Fibroblast of lung (primary cell): ENCODE measurements around the gene ERI2. TPM values are rescaled to one million over a fixed set of nuclear protein-coding genes. Genes with fewer than 3 reads are reported as not detected.

ENCODE experiments used
- DNase-seq, 2 donors: peaks; one replicate each; pipeline versions ENCODE4 v3.0.0 to v3.0.0-alpha.2; 2010; ENCODE audit warnings: low read depth in 2 of 2
- H2AFZ ChIP-seq: 2 replicates; pipeline ENCODE4 v1.5.1; 2012; ENCODE audit warnings: low read length, control low read depth, inconsistent platforms
- H3K27ac ChIP-seq: 2 replicates; pipeline ENCODE4 v1.5.1; 2011; ENCODE audit warnings: low read length, control low read depth; ENCODE audit not compliant: insufficient read depth
- H3K27me3 ChIP-seq: 2 replicates; pipeline ENCODE4 v1.5.1; 2011; ENCODE audit warnings: mild to moderate bottlenecking, low read length; ENCODE audit not compliant: control insufficient read depth, insufficient read depth
- H3K36me3 ChIP-seq: 2 replicates; pipeline ENCODE4 v1.5.1; 2011; ENCODE audit warnings: low read length; ENCODE audit not compliant: control insufficient read depth, insufficient read depth
- H3K4me1 ChIP-seq: 2 replicates; pipeline ENCODE4 v1.5.1; 2011; ENCODE audit warnings: low read length; ENCODE audit not compliant: control insufficient read depth, insufficient read depth; ENCODE audit errors: extremely low read depth
- H3K4me2 ChIP-seq: 2 replicates; pipeline ENCODE4 v1.5.1; 2011; ENCODE audit warnings: low read length, control low read depth; ENCODE audit not compliant: insufficient read depth; ENCODE audit errors: extremely low read depth
- H3K4me3 ChIP-seq, 4 experiments: fragments of 200-600 bp in 1 of 4; sonication (generic) in 1 of 4; replicated peaks in 1 of 4; 2 replicates each; pipeline ENCODE4 v1.5.1; 2011 to 2016; ENCODE audit warnings: low read length in 4 of 4, low read depth in 3 of 4, mild to moderate bottlenecking in 3 of 4, control low read depth in 2 of 4, inconsistent platforms in 1 of 4, mixed read lengths in 1 of 4; ENCODE audit not compliant: insufficient read depth in 1 of 4; ENCODE audit errors: control extremely low read depth in 1 of 4
- H3K79me2 ChIP-seq: 2 replicates; pipeline ENCODE4 v1.5.1; 2012; ENCODE audit warnings: mild to moderate bottlenecking, low read length, inconsistent platforms; ENCODE audit not compliant: control insufficient read depth, insufficient read depth
- H3K9ac ChIP-seq: 2 replicates; pipeline ENCODE4 v1.5.1; 2011; ENCODE audit warnings: mild to moderate bottlenecking, low read length, control low read depth; ENCODE audit not compliant: insufficient read depth
- H3K9me3 ChIP-seq: 2 replicates; pipeline ENCODE4 v1.5.1; 2012; ENCODE audit warnings: low read depth, low read length; ENCODE audit not compliant: control insufficient read depth, insufficient read depth
- H4K20me1 ChIP-seq: 2 replicates; pipeline ENCODE4 v1.5.1; 2011; ENCODE audit warnings: low read length; ENCODE audit not compliant: control insufficient read depth, insufficient read depth; ENCODE audit errors: extremely low read depth
- CTCF ChIP-seq, 2 donors: IDR thresholded peaks in 1 of 2; conservative IDR thresholded peaks in 1 of 2; 1 replicate in 1 of 2; 2 replicates in 1 of 2; pipeline ENCODE4 v1.5.1; 2011 to 2012; ENCODE audit warnings: low read length in 2 of 2, control low read depth in 1 of 2, inconsistent platforms in 1 of 2, low read depth in 1 of 2, mild to moderate bottlenecking in 1 of 2
- EZH2 ChIP-seq: IDR thresholded peaks from 2 replicates; pipeline ENCODE4 v1.5.1; 2012; ENCODE audit warnings: low read length, control low read depth, mild to moderate bottlenecking; ENCODE audit errors: missing control alignments
- polyA minus RNA-seq: library from RNA; depleted of rRNA, polyadenylated mRNA; stranded (reverse); fragments of >200 nt; gene quantifications from 2 replicates; pipeline ENCODE4 v1.2.3, GENCODE V29; 2011; ENCODE audit warnings: low replicate concordance
- polyA plus RNA-seq, 2 donors: library from polyadenylated mRNA; depleted of rRNA in 1 of 2; stranded (reverse) in 1 of 2; unstranded in 1 of 2; fragments of >200 nt; gene quantifications; 2 replicates each; pipeline ENCODE4 v1.2.1, GENCODE V29; 2011 to 2012; ENCODE audit warnings: missing spikeins in 1 of 2
- total RNA-seq: library from RNA; depleted of rRNA; stranded (reverse); fragments of >200 nt; gene quantifications from 2 replicates; pipeline ENCODE4 v1.2.1, GENCODE V29; 2014

The ERI2 gene
- total RNA-seq: 22.3 and 30.1 TPM in 2 replicates
- polyA plus RNA-seq: 10.5 and 14.5 TPM in 2 replicates
- 7.5 and 12.1 TPM in 2 replicates for polyA plus RNA-seq (2012)
- polyA minus RNA-seq: 0.31 and 0.48 TPM in 2 replicates

- H3K9me3 ChIP-seq: no peaks in the 10 kb centered on the region
- H4K20me1 ChIP-seq: no peaks in the 10 kb centered on the region
- peak within 1 kb of the TSS; percentile 72 to 95 (median 92) for H3K4me3 ChIP-seq
- peak; percentile 95 for DNase-seq
- TF ChIP-seq CTCF (conservative IDR thresholded peaks at IDR 0.05 in 1 of 2, IDR thresholded peaks at IDR 0.05 in 1 of 2; ENCODE audit: low read depth in 1 of 2, low read length in 2 of 2) (peak; percentile 64 to 65), EZH2 (no peak)
- peak within 1 kb of the TSS; percentile 95 for H3K4me2 ChIP-seq
- H3K4me1 ChIP-seq: no peaks in the 10 kb centered on the region
- no peaks in the 10 kb centered on the region for H3K27me3 ChIP-seq
- H3K36me3 ChIP-seq: no peaks in the 10 kb centered on the region
- H2AFZ ChIP-seq: peak within 1 kb of the TSS; percentile 93
- peak within 1 kb of the TSS; percentile 88 for H3K27ac ChIP-seq
- H3K79me2 ChIP-seq: peaks cover 2% of the 10 kb centered on the region
- H3K9ac ChIP-seq: peak within 1 kb of the TSS; percentile 80
These were observed at the start of gene ERI2, which contains the start of gene REXO5 for GRCh38 chr16:20806168-20807050. ERI2 (minus strand) TSS chr16:20806472; CDS start chr16:20806430, 42 bp downstream. REXO5 (plus strand) TSS chr16:20806527; CDS start chr16:20806954, 427 bp downstream.

GRCh38 chr16:20854963-20855362, 48.7 kb upstream of the ERI2 start:
- no peaks in the 10 kb centered on the region for H4K20me1 ChIP-seq
- H2AFZ ChIP-seq: no peak overlapping the region
- H3K79me2 ChIP-seq: peaks cover 2% of the 10 kb centered on the region
- no peaks in the 10 kb centered on the region for H3K9me3 ChIP-seq
- no peak overlapping the region for H3K4me2 ChIP-seq
- no peak for TF ChIP-seq CTCF (conservative IDR thresholded peaks at IDR 0.05 in 1 of 2, IDR thresholded peaks at IDR 0.05 in 1 of 2; ENCODE audit: low read depth in 1 of 2, low read length in 2 of 2)
- no peak for TF ChIP-seq EZH2
- H3K4me3 ChIP-seq: no peak overlapping the region
- H3K36me3 ChIP-seq: peaks cover 9% of the 10 kb centered on the region
- H3K4me1 ChIP-seq: peaks cover 9% of the 10 kb centered on the region
- no peak for DNase-seq
- no peaks in the 10 kb centered on the region for H3K27me3 ChIP-seq
- H3K27ac ChIP-seq: no peak overlapping the region
- H3K9ac ChIP-seq: no peak overlapping the region

- Histone ChIP-seq H2AFZ (no peak overlapping the region), H3K4me1 (peaks cover 10% of the 10 kb centered on the region), H3K4me2 (no peak overlapping the region), H3K27ac (no peak overlapping the region), H3K27me3 (no peaks in the 10 kb centered on the region), H3K79me2 (peaks cover 2% of the 10 kb centered on the region), H3K36me3 (peaks cover 4% of the 10 kb centered on the region), H3K9me3 (no peaks in the 10 kb centered on the region), H4K20me1 (no peaks in the 10 kb centered on the region), H3K4me3 (no peak overlapping the region), H3K9ac (no peak overlapping the region)
- peak in 1 of 2 donors; percentile 40 for DNase-seq
- TF ChIP-seq EZH2: no peak
- TF ChIP-seq CTCF (conservative IDR thresholded peaks at IDR 0.05 in 1 of 2, IDR thresholded peaks at IDR 0.05 in 1 of 2; ENCODE audit: low read depth in 1 of 2, low read length in 2 of 2): no peak
These were observed 47.8 kb upstream of the ERI2 start for GRCh38 chr16:20853981-20854620.
